H1 (cell line): ENCODE measurements around the gene ADCK1. TPM values are rescaled to one million over a fixed set of nuclear protein-coding genes. Genes with fewer than 3 reads are reported as not detected.

Experiments
- CTCF ChIA-PET: fragments of 300-600 bp; sonication (Branson Sonifier 250); formaldehyde crosslinking; loops from one replicate; lab custom pipeline; 2021; ENCODE audit not compliant: partially characterized antibody; lab: Charles Lee
- POLR2A ChIA-PET: fragments of 300-600 bp; sonication (Branson Sonifier 250); formaldehyde crosslinking; loops from one replicate; lab custom pipeline; 2021; ENCODE audit warnings: inconsistent platforms; ENCODE audit not compliant: partially characterized antibody; lab: Charles Lee
- DNase-seq, 2 experiments: peaks; one replicate each; pipeline versions ENCODE4 v3.0.0 to v3.0.0-alpha.2; 2010 to 2022; ENCODE audit warnings: low spot score in 2 of 2, low read depth in 1 of 2, mixed read lengths in 1 of 2
- FAIRE-seq: peaks from 2 replicates; lab custom pipeline; 2011; peaks lifted over from hg19 to GRCh38; lab: Jason Lieb, UNC
- H2AFZ ChIP-seq: 2 replicates; pipeline ENCODE4 v1.8.1; 2012; ENCODE audit warnings: low read length, inconsistent platforms
- H2AK5ac ChIP-seq: 2 replicates; pipeline ENCODE4 v1.6.1; 2013; ENCODE audit warnings: low read depth, low read length
- H2BK120ac ChIP-seq: replicated peaks from 2 replicates; pipeline ENCODE3; 2013; ENCODE audit warnings: low read depth, low read length, inconsistent platforms
- H2BK12ac ChIP-seq: 2 replicates; pipeline ENCODE4 v1.6.1; 2013; ENCODE audit warnings: low read depth, low read length
- H2BK15ac ChIP-seq: 2 replicates; pipeline ENCODE4 v1.6.1; 2013; ENCODE audit warnings: low read length
- H2BK20ac ChIP-seq: 2 replicates; pipeline ENCODE4 v1.6.1; 2013; ENCODE audit warnings: low read length
- H2BK5ac ChIP-seq: 2 replicates; pipeline ENCODE4 v1.6.1; 2013; ENCODE audit warnings: low read depth, low read length
- H3K14ac ChIP-seq: 2 replicates; pipeline ENCODE4 v1.6.1; 2013; ENCODE audit warnings: inconsistent platforms; ENCODE audit not compliant: insufficient read length
- H3K18ac ChIP-seq: 2 replicates; pipeline ENCODE4 v1.6.1; 2013; ENCODE audit warnings: low read length; ENCODE audit errors: extremely low read depth
- H3K23ac ChIP-seq: 2 replicates; pipeline ENCODE4 v1.6.1; 2013; ENCODE audit warnings: inconsistent platforms; ENCODE audit not compliant: insufficient read length
- H3K23me2 ChIP-seq: 2 replicates; pipeline ENCODE4 v1.6.1; 2013; ENCODE audit warnings: low read depth, low read length
- H3K27ac ChIP-seq: 2 replicates; pipeline ENCODE4 v1.6.1; 2011; ENCODE audit warnings: low read depth, low read length, inconsistent platforms
- H3K27me3 ChIP-seq, 4 experiments: replicated peaks in 1 of 4; 1 replicate in 1 of 4; 2 replicates in 3 of 4; pipeline versions ENCODE4 v1.6.1 to v1.8.1; 2011 to 2013; ENCODE audit warnings: low read length in 3 of 4, mild to moderate bottlenecking in 3 of 4, inconsistent platforms in 2 of 4, mixed read lengths in 2 of 4, moderate library complexity in 1 of 4; ENCODE audit not compliant: control insufficient read depth in 3 of 4, insufficient read depth in 3 of 4; ENCODE audit errors: extremely low read depth in 1 of 4
- H3K36me3 ChIP-seq, 4 experiments: 2 replicates each; pipeline versions ENCODE4 v1.6.1 to v1.8.1; 2011 to 2013; ENCODE audit warnings: mild to moderate bottlenecking in 4 of 4, low read length in 3 of 4, moderate library complexity in 2 of 4, control low read depth in 1 of 4, inconsistent platforms in 1 of 4; ENCODE audit not compliant: insufficient read depth in 4 of 4, control insufficient read depth in 2 of 4
- H3K4ac ChIP-seq: replicated peaks from 2 replicates; pipeline ENCODE3; 2013; ENCODE audit warnings: low read length, low read depth, mixed read lengths, inconsistent platforms; ENCODE audit not compliant: insufficient read length
- H3K4me1 ChIP-seq, 4 experiments: replicated peaks in 1 of 4; 1 replicate in 1 of 4; 2 replicates in 3 of 4; pipeline versions ENCODE4 v1.6.1 to v1.8.1; 2011 to 2013; ENCODE audit warnings: low read length in 3 of 4, inconsistent platforms in 2 of 4, mixed read lengths in 1 of 4; ENCODE audit not compliant: insufficient read depth in 4 of 4, control insufficient read depth in 3 of 4
- H3K4me2 ChIP-seq, 2 experiments: 2 replicates each; pipeline versions ENCODE4 v1.6.1 to v1.8.1; 2011 to 2013; ENCODE audit warnings: low read depth in 2 of 2, low read length in 2 of 2, control low read depth in 1 of 2, inconsistent platforms in 1 of 2, mild to moderate bottlenecking in 1 of 2; ENCODE audit not compliant: insufficient read depth in 1 of 2
- H3K4me3 ChIP-seq, 4 experiments: fragments of 200-600, 300-600 bp in 1 of 4; sonication (generic), shearing (Covaris generic), sonication (Bioruptor Twin) in 1 of 4; 2 replicates each; pipeline versions ENCODE4 v1.5.1 to v1.8.1; 2011 to 2016; ENCODE audit warnings: low read length in 4 of 4, low read depth in 3 of 4, control low read depth in 2 of 4, inconsistent platforms in 2 of 4, mild to moderate bottlenecking in 2 of 4, mixed read lengths in 1 of 4, moderate library complexity in 1 of 4; ENCODE audit not compliant: insufficient read depth in 2 of 4; ENCODE audit errors: extremely low read depth in 1 of 4
- H3K56ac ChIP-seq: replicated peaks from 2 replicates; pipeline ENCODE3; 2013; ENCODE audit warnings: low read depth, mild to moderate bottlenecking, mixed read lengths, low read length, inconsistent platforms; ENCODE audit not compliant: insufficient read length
- H3K79me1 ChIP-seq: 2 replicates; pipeline ENCODE4 v1.6.1; 2013; ENCODE audit warnings: low read depth, low read length, control low read depth
- H3K79me2 ChIP-seq, 2 experiments: 2 replicates each; pipeline versions ENCODE4 v1.6.1 to v1.8.1; 2012 to 2013; ENCODE audit warnings: low read length in 2 of 2, mild to moderate bottlenecking in 2 of 2, inconsistent platforms in 1 of 2; ENCODE audit not compliant: insufficient read depth in 2 of 2, control insufficient read depth in 1 of 2
- H3K9ac ChIP-seq, 4 experiments: replicated peaks in 1 of 4; 1 replicate in 1 of 4; 2 replicates in 3 of 4; pipeline versions ENCODE4 v1.6.1 to v1.8.1; 2011 to 2013; ENCODE audit warnings: low read depth in 3 of 4, low read length in 3 of 4, control low read depth in 2 of 4, mild to moderate bottlenecking in 2 of 4, moderate library complexity in 2 of 4, inconsistent platforms in 1 of 4; ENCODE audit errors: extremely low read depth in 1 of 4
- H3K9me3 ChIP-seq, 2 experiments: 2 replicates each; pipeline versions ENCODE4 v1.6.1 to v1.8.1; 2012 to 2013; ENCODE audit warnings: mild to moderate bottlenecking in 2 of 2, moderate library complexity in 2 of 2, control low read depth in 1 of 2, inconsistent platforms in 1 of 2, low read depth in 1 of 2, low read length in 1 of 2, mixed read lengths in 1 of 2; ENCODE audit not compliant: insufficient read depth in 2 of 2
- H4K20me1 ChIP-seq, 2 experiments: replicated peaks in 1 of 2; 2 replicates each; pipeline versions ENCODE3 to v1.8.1; 2011 to 2013; ENCODE audit warnings: inconsistent platforms in 2 of 2, low read length in 2 of 2, mild to moderate bottlenecking in 1 of 2; ENCODE audit not compliant: insufficient read depth in 2 of 2, control insufficient read depth in 1 of 2
- H4K5ac ChIP-seq: 2 replicates; pipeline ENCODE4 v1.6.1; 2013; ENCODE audit warnings: low read length, low read depth, mixed read lengths, inconsistent platforms; ENCODE audit not compliant: insufficient read length
- H4K8ac ChIP-seq: 2 replicates; pipeline ENCODE4 v1.8.0; 2013; ENCODE audit warnings: mild to moderate bottlenecking, moderate library complexity, low read length, inconsistent platforms; ENCODE audit not compliant: insufficient read depth; ENCODE audit errors: extremely low read depth
- H4K91ac ChIP-seq: replicated peaks from 2 replicates; pipeline ENCODE3; 2013; ENCODE audit warnings: low read length, mixed read lengths, inconsistent platforms; ENCODE audit not compliant: insufficient read length
- GABPA ChIP-seq: IDR thresholded peaks from 2 replicates; pipeline ENCODE4 v1.6.1; 2011; ENCODE audit warnings: mild to moderate bottlenecking, low read length, moderate library complexity, borderline replicate concordance; ENCODE audit not compliant: insufficient read depth
- SAP30 ChIP-seq: fragments of 300-600 bp; sonication (generic); IDR thresholded peaks from 2 replicates; pipeline ENCODE4 v1.7.1; 2012; ENCODE audit warnings: low read length, moderate library complexity, mild to moderate bottlenecking, inconsistent platforms; ENCODE audit not compliant: insufficient read depth, insufficient replicate concordance
- SP1 ChIP-seq: IDR thresholded peaks from 2 replicates; pipeline ENCODE4 v1.6.1; 2011; ENCODE audit warnings: low read depth, low read length
- WGBS, 2 experiments: shearing (Covaris generic) in 1 of 2; methylation state at CpG; one replicate each; pipeline versions ENCODE4 v1.1.6 to v1.1.7; 2013 to 2015; ENCODE audit warnings: low lambda C conversion rate in 2 of 2, mixed read lengths in 2 of 2, inconsistent platforms in 1 of 2, low coverage in 1 of 2, missing lambda C conversion rate in 1 of 2; ENCODE audit not compliant: insufficient replicate concordance in 2 of 2, insufficient coverage in 1 of 2, insufficient read length in 1 of 2; ENCODE audit errors: extremely low coverage in 1 of 2, missing lambda C conversion rate in 1 of 2; 5-methylcytosine and 5-hydroxymethylcytosine counted together
- polyA plus RNA-seq, 7 experiments: library from polyadenylated mRNA; depleted of rRNA in 3 of 7; stranded (reverse) in 5 of 7; unstranded in 2 of 7; fragments of >200 nt in 5 of 7; fragments of 200-250 nt in 2 of 7; gene quantifications; 1 replicate in 5 of 7; 2 replicates in 1 of 7; 4 replicates in 1 of 7; pipeline versions ENCODE4 v1.2.1 to v1.2.3, GENCODE V29; 2011 to 2013; ENCODE audit warnings: missing spikeins in 2 of 7, mixed read lengths in 2 of 7
- total RNA-seq: library from RNA; stranded (reverse); fragmentation: NEBNext Ultra II Directional; extraction: Animal tissue kit (Norgen Biotek cat#: 25700); gene quantifications from 2 replicates; pipeline ENCODE4 v1.2.1, GENCODE V29; 2021
- TF ChIP-seq, protein P1 (sequence below), 3 experiments: IDR thresholded peaks; 1 replicate in 2 of 3; 2 replicates in 1 of 3; pipeline versions ENCODE4 v1.5.1 to v1.6.1; 2011; ENCODE audit warnings: low read length in 3 of 3, mild to moderate bottlenecking in 3 of 3, inconsistent platforms in 2 of 3, low read depth in 1 of 3, moderate library complexity in 1 of 3; ENCODE audit not compliant: insufficient read depth in 1 of 3; ENCODE audit errors: control extremely low read depth in 1 of 3

The ADCK1 gene
- total and polyA plus RNA-seq, 2 of the 8 experiments (the other 6 are each of a cell fraction or from before 2014, with no cell fraction given), result 11.0 to 16.8 TPM

DNA sequence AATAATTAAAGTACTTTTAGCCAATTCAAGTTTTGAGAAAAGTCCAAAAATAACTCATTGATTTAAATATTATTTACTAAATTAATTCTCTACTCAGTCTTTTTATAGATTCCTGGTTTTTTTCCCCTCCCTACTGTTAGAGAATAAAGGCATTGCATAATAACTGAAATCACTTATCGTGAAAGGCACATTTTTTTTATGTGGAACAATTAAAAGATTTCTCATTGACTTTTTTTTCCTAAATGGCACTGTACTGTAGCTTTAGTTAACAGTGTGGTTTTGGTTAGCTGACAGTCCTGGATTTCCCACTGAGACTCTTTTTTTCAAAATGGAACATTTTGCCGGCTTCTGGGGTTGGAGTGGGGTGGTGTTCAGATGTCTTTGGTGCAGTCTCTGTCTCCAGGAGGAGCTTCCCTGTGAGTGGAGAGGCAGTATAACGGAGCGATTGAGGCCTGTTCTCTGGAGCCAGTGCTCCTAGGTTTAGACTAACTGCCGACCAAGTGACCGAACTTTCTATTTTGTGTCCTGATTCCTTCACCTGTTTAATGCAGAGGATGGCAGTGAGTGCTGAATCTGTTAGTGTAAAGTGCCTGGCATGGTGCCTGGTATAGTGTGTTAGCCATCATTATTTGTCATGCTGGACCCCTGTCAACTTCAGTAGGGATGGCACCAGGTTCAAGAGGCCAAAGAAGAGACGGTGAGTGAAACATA is 117.7 kb downstream of the ADCK1 start:
- no peak for DNase-seq
- CTCF ChIA-PET, result no interaction called here
- Histone ChIP-seq H2BK15ac (no peak overlapping the region), H3K27me3 (no peaks in the 10 kb centered on the region), H2AK5ac (no peak overlapping the region), H3K79me1 (no peaks in the 10 kb centered on the region), H2BK120ac (no peak overlapping the region), H4K91ac (no peak overlapping the region), H3K23me2 (no peaks in the 10 kb centered on the region), H2AFZ (no peak overlapping the region), H4K20me1 (no peaks in the 10 kb centered on the region), H3K4me3 (no peak overlapping the region), H3K56ac (no peak overlapping the region), H3K79me2 (no peaks in the 10 kb centered on the region), H3K9ac (no peak overlapping the region), H2BK20ac (no peak overlapping the region), H4K5ac (no peak overlapping the region), H3K4me1 (peaks cover 0 to 4% (median under 1%) of the 10 kb centered on the region in 4 experiments; a peak in 2 of 7 replicates), H2BK12ac (no peak overlapping the region), H3K36me3 (no peaks in the 10 kb centered on the region), H4K8ac (no peak overlapping the region), H3K27ac (no peak overlapping the region), H3K9me3 (no peaks in the 10 kb centered on the region), H3K14ac (no peak overlapping the region), H2BK5ac (no peak overlapping the region), H3K18ac (no peak overlapping the region), H3K4ac (no peak overlapping the region), H3K4me2 (no peak overlapping the region), H3K23ac (no peak overlapping the region)
- no peak for FAIRE-seq
- POLR2A ChIA-PET, result no interaction called here
- TF ChIP-seq GABPA (no peak), SAP30 (no peak), SP1 (no peak)
- TF ChIP-seq, protein P1, sequence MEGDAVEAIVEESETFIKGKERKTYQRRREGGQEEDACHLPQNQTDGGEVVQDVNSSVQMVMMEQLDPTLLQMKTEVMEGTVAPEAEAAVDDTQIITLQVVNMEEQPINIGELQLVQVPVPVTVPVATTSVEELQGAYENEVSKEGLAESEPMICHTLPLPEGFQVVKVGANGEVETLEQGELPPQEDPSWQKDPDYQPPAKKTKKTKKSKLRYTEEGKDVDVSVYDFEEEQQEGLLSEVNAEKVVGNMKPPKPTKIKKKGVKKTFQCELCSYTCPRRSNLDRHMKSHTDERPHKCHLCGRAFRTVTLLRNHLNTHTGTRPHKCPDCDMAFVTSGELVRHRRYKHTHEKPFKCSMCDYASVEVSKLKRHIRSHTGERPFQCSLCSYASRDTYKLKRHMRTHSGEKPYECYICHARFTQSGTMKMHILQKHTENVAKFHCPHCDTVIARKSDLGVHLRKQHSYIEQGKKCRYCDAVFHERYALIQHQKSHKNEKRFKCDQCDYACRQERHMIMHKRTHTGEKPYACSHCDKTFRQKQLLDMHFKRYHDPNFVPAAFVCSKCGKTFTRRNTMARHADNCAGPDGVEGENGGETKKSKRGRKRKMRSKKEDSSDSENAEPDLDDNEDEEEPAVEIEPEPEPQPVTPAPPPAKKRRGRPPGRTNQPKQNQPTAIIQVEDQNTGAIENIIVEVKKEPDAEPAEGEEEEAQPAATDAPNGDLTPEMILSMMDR (IDR thresholded peaks at IDR 0.05; ENCODE audit: control extremely low read depth in 1 of 3, insufficient read depth in 1 of 3, low read depth in 1 of 3, low read length in 3 of 3), result no peak
- 83% methylated on average over 7 of the region's 7 CpGs; no CpG with 5 or more reads in 1 of the 2 experiments for WGBS, 2 experiments
